HepG2 (cell line): ENCODE results near the gene DNPH1. TPM values are rescaled to one million over a fixed set of nuclear protein-coding genes. Genes with fewer than 3 reads are reported as not detected.

ENCODE experiments used
- GFI1 ChIP-seq: sonication (generic); formaldehyde crosslinking; IDR thresholded peaks from 2 replicates; pipeline ENCODE4 v1.5.0; 2020; ENCODE audit warnings: missing genetic modification reagents, mild to moderate bottlenecking, borderline replicate concordance
- POLR2AphosphoS2 ChIP-seq: IDR thresholded peaks from 2 replicates; pipeline ENCODE4 v1.6.1; 2011; ENCODE audit warnings: low read depth, low read length, improper control_type of control experiment
- REPIN1 ChIP-seq: sonication (generic); formaldehyde crosslinking; IDR thresholded peaks from 2 replicates; pipeline ENCODE4 v1.8.0; 2022; ENCODE audit warnings: missing genetic modification reagents, low read depth, mild to moderate bottlenecking, borderline replicate concordance
- TCF7L2 ChIP-seq: IDR thresholded peaks from 2 replicates; pipeline ENCODE4 v1.6.1; 2011; ENCODE audit warnings: mild to moderate bottlenecking, low read depth, low read length, moderate library complexity
- ZNF670 ChIP-seq: sonication (generic); formaldehyde crosslinking; IDR thresholded peaks from 2 replicates; pipeline ENCODE4 v1.8.0; 2022; ENCODE audit warnings: mild to moderate bottlenecking, missing genetic modification reagents, borderline replicate concordance
- ZNF782 ChIP-seq: sonication (generic); formaldehyde crosslinking; IDR thresholded peaks from 2 replicates; pipeline ENCODE4 v1.4.0; 2020; ENCODE audit warnings: missing genetic modification reagents, mild to moderate bottlenecking, borderline replicate concordance
- polyA plus RNA-seq, 8 experiments: library from polyadenylated mRNA; depleted of rRNA in 3 of 8; stranded (reverse) in 7 of 8; unstranded in 1 of 8; fragments of >200 nt; fragmentation: Illumina TruSeq in 4 of 8; extraction: Trizol in 4 of 8; gene quantifications; 2 replicates each; pipeline versions ENCODE4 v1.2.1 to v1.2.3, GENCODE V29; 2011 to 2016; ENCODE audit warnings: low read depth in 4 of 8, missing spikeins in 1 of 8, mixed read lengths in 1 of 8; ENCODE audit not compliant: insufficient read depth in 1 of 8
- total RNA-seq, 5 experiments: library from RNA; depleted of rRNA; stranded (reverse); fragments of >200 nt; fragmentation: Illumina TruSeq; extraction: Trizol; gene quantifications; 2 replicates each; pipeline ENCODE4 v1.2.3, GENCODE V29; 2016; ENCODE audit warnings: low read depth in 1 of 5
- TF ChIP-seq, protein P1 (sequence below): sonication (generic); formaldehyde crosslinking; IDR thresholded peaks from one replicate; pipeline ENCODE4 v1.5.1; 2020; ENCODE audit warnings: mild to moderate bottlenecking, missing genetic modification reagents; ENCODE audit errors: not compliant biosample characterization
- TF ChIP-seq, protein P2 (sequence below): sonication (generic); formaldehyde crosslinking; IDR thresholded peaks from 2 replicates; pipeline ENCODE4 v1.4.0; 2020; ENCODE audit warnings: missing genetic modification reagents
- TF ChIP-seq, protein P3 (sequence below): sonication (generic); formaldehyde crosslinking; IDR thresholded peaks from 2 replicates; pipeline ENCODE4 v1.8.0; 2022; ENCODE audit warnings: missing genetic modification reagents, mild to moderate bottlenecking, inconsistent platforms, borderline replicate concordance
- TF ChIP-seq, protein P4 (sequence below): sonication (generic); formaldehyde crosslinking; IDR thresholded peaks from 2 replicates; pipeline ENCODE4 v1.8.1; 2023; ENCODE audit warnings: mild to moderate bottlenecking, missing genetic modification reagents, borderline replicate concordance
- TF ChIP-seq, protein P5 (sequence below): IDR thresholded peaks from 2 replicates; pipeline ENCODE4 v1.6.1; 2012; ENCODE audit warnings: low read length, improper control_type of control experiment

The DNPH1 gene
- total and polyA plus RNA-seq, 2 of the 13 experiments (the other 11 are each of a cell fraction or from before 2014, with no cell fraction given) = 56.5 to 75.1 TPM

DNA sequence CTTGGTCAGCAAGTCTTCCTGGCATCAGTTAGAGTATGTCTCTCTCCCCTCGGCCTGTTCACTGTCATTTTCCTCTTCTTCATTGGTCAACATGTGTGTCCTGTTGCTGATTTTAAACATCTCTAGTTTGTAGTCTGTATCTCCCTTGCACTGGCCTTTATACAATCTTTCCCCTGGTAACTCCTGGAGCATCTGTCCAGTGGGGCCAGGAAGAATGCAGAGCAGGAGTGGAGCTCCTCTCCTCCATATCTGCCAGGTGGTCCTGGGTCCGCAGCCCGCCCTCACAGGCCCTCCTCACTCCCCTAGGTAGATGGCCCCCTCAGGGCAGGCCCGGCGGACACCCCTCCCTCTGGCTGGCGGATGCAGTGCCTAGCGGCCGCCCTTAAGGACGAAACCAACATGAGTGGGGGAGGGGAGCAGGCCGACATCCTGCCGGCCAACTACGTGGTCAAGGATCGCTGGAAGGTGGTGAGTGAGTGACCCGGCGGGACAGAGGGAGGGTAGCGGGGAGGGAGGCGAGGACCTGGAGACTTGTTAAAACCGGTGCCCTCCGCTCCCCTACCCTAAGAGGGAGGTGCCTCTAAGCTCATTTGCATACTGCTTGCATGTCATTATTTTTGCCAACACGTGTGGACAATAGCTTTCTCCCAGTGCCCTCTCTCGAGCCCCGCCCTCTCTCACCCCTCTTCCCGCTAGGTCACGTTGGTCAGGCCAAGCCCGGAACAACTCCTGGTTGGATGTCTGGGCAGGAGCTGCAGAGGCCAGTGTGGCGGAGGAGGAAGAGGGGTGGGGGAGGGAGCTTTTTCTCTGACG, 17.2 kb upstream of the DNPH1 start (continued):
- TF ChIP-seq, protein P1, sequence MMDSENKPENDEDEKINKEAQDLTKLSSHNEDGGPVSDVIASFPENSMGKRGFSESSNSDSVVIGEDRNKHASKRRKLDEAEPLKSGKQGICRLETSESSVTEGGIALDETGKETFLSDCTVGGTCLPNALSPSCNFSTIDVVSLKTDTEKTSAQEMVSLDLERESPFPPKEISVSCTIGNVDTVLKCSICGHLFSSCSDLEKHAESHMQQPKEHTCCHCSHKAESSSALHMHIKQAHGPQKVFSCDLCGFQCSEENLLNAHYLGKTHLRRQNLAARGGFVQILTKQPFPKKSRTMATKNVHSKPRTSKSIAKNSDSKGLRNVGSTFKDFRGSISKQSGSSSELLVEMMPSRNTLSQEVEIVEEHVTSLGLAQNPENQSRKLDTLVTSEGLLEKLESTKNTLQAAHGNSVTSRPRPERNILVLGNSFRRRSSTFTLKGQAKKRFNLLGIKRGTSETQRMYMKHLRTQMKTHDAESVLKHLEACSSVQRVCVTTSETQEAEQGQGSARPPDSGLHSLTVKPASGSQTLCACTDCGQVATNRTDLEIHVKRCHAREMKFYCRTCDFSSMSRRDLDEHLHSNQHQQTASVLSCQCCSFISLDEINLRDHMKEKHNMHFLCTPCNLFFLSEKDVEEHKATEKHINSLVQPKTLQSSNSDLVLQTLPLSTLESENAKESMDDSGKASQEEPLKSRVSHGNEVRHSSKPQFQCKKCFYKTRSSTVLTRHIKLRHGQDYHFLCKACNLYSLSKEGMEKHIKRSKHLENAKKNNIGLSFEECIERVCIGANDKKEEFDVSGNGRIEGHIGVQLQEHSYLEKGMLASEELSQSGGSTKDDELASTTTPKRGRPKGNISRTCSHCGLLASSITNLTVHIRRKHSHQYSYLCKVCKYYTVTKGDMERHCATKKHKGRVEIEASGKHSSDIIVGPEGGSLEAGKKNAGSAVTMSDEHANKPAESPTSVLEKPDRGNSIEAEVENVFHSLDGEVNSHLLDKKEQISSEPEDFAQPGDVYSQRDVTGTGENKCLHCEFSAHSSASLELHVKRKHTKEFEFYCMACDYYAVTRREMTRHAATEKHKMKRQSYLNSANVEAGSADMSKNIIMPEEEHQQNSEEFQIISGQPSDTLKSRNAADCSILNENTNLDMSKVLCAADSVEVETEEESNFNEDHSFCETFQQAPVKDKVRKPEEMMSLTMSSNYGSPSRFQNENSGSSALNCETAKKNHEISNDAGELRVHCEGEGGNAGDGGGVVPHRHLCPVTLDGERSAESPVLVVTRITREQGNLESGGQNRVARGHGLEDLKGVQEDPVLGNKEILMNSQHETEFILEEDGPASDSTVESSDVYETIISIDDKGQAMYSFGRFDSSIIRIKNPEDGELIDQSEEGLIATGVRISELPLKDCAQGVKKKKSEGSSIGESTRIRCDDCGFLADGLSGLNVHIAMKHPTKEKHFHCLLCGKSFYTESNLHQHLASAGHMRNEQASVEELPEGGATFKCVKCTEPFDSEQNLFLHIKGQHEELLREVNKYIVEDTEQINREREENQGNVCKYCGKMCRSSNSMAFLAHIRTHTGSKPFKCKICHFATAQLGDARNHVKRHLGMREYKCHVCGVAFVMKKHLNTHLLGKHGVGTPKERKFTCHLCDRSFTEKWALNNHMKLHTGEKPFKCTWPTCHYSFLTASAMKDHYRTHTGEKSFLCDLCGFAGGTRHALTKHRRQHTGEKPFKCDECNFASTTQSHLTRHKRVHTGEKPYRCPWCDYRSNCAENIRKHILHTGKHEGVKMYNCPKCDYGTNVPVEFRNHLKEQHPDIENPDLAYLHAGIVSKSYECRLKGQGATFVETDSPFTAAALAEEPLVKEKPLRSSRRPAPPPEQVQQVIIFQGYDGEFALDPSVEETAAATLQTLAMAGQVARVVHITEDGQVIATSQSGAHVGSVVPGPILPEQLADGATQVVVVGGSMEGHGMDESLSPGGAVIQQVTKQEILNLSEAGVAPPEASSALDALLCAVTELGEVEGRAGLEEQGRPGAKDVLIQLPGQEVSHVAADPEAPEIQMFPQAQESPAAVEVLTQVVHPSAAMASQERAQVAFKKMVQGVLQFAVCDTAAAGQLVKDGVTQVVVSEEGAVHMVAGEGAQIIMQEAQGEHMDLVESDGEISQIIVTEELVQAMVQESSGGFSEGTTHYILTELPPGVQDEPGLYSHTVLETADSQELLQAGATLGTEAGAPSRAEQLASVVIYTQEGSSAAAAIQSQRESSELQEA = no peak
- TF ChIP-seq TCF7L2 (no peak), REPIN1 (CRISPR knock-in tag) (no peak), ZNF670 (no peak), GFI1 (CRISPR knock-in tag) (no peak), ZNF782 (CRISPR knock-in tag) (no peak; the same call in 1 of the 2 replicates), POLR2AphosphoS2 (no peak)
- TF ChIP-seq, protein P2, sequence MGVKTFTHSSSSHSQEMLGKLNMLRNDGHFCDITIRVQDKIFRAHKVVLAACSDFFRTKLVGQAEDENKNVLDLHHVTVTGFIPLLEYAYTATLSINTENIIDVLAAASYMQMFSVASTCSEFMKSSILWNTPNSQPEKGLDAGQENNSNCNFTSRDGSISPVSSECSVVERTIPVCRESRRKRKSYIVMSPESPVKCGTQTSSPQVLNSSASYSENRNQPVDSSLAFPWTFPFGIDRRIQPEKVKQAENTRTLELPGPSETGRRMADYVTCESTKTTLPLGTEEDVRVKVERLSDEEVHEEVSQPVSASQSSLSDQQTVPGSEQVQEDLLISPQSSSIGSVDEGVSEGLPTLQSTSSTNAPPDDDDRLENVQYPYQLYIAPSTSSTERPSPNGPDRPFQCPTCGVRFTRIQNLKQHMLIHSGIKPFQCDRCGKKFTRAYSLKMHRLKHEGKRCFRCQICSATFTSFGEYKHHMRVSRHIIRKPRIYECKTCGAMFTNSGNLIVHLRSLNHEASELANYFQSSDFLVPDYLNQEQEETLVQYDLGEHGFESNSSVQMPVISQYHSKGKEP = no peak
- TF ChIP-seq, protein P3, sequence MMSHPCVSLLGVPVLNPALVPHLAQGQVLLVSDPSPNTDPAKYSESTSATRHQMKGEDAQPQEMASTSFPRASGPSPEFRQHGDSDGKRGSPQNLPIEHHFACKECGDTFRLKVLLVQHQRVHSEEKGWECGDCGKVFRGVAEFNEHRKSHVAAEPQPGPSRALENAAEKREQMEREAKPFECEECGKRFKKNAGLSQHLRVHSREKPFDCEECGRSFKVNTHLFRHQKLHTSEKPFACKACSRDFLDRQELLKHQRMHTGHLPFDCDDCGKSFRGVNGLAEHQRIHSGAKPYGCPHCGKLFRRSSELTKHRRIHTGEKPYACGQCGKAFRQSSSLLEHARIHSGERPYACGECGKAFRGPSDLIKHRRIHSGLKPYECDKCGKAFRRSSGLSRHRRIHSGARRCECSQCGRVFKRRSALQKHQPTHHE (CRISPR knock-in tag) = no peak; the same call in 1 of the 2 replicates
- TF ChIP-seq, protein P4, sequence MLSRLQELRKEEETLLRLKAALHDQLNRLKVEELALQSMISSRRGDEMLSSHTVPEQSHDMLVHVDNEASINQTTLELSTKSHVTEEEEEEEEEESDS = no peak
- TF ChIP-seq, protein P5, sequence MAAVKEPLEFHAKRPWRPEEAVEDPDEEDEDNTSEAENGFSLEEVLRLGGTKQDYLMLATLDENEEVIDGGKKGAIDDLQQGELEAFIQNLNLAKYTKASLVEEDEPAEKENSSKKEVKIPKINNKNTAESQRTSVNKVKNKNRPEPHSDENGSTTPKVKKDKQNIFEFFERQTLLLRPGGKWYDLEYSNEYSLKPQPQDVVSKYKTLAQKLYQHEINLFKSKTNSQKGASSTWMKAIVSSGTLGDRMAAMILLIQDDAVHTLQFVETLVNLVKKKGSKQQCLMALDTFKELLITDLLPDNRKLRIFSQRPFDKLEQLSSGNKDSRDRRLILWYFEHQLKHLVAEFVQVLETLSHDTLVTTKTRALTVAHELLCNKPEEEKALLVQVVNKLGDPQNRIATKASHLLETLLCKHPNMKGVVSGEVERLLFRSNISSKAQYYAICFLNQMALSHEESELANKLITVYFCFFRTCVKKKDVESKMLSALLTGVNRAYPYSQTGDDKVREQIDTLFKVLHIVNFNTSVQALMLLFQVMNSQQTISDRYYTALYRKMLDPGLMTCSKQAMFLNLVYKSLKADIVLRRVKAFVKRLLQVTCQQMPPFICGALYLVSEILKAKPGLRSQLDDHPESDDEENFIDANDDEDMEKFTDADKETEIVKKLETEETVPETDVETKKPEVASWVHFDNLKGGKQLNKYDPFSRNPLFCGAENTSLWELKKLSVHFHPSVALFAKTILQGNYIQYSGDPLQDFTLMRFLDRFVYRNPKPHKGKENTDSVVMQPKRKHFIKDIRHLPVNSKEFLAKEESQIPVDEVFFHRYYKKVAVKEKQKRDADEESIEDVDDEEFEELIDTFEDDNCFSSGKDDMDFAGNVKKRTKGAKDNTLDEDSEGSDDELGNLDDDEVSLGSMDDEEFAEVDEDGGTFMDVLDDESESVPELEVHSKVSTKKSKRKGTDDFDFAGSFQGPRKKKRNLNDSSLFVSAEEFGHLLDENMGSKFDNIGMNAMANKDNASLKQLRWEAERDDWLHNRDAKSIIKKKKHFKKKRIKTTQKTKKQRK = no peak
